Activated CD8-positive, alpha-beta memory T cell treated with anti-CD3 and anti-CD28 coated beads, Interleukin-2, amount 50 U/mL, for 1 hour (primary cell): ENCODE measurements around the gene ARMC3.
A peak's percentile ranks its signal among the peaks of the same experiment; 100 is the strongest.
"Not testable (repeated sequence)": the region's sequence is repeated elsewhere in the genome, so short reads cannot be mapped to it uniquely, and the experiment has no call there.

Experiments
- DNase-seq: peaks from one replicate; pipeline ENCODE4 v3.0.0-alpha.2; 2020; ENCODE audit errors: extremely low read depth

Gene ARMC3

GRCh38 chr10:23047201-23048050 lies 119.6 kb downstream of the ARMC3 start:
- DNase-seq, result no peak

- no peak for DNase-seq
Measured at GRCh38 chr10:23048191-23048590, 120.3 kb downstream of the ARMC3 start.

GRCh38 chr10:23051278-23051677 lies 123.4 kb downstream of the ARMC3 start:
- DNase-seq, result no peak

GRCh38 chr10:23051855-23052331 lies 124.0 kb downstream of the ARMC3 start:
- no peak for DNase-seq

- no peak for DNase-seq
Measured at GRCh38 chr10:23053036-23053435, 125.2 kb downstream of the ARMC3 start.

GRCh38 chr10:23055424-23056185 lies 127.8 kb downstream of the ARMC3 start:
- DNase-seq, result no peak

- DNase-seq, result no peak
Measured at GRCh38 chr10:23056186-23056579, 128.3 kb downstream of the ARMC3 start.

GRCh38 chr10:23058366-23058765 lies 130.5 kb downstream of the ARMC3 start:
- DNase-seq, result no peak

- no peak for DNase-seq
Measured at GRCh38 chr10:23060918-23061317, 133.1 kb downstream of the ARMC3 start.

- DNase-seq, result no peak
Measured at GRCh38 chr10:23063045-23063972, 135.5 kb downstream of the ARMC3 start.

- DNase-seq, result no peak
Measured at GRCh38 chr10:23063973-23064812, 136.3 kb downstream of the ARMC3 start.

- DNase-seq, result not testable (repeated sequence)
Measured at GRCh38 chr10:23064813-23065114, 136.9 kb downstream of the ARMC3 start.

GRCh38 chr10:23065181-23065948 lies 137.5 kb downstream of the ARMC3 start:
- DNase-seq, result no peak

GRCh38 chr10:23067337-23067736 lies 139.5 kb downstream of the ARMC3 start:
- DNase-seq, result no peak

- peak; percentile 4 for DNase-seq
Measured at GRCh38 chr10:23067939-23068775, 140.3 kb downstream of the ARMC3 start.

GRCh38 chr10:23069019-23069815 lies 141.4 kb downstream of the ARMC3 start:
- DNase-seq, result no peak

- DNase-seq, result not testable (repeated sequence)
Measured at GRCh38 chr10:23070092-23070912, 142.4 kb downstream of the ARMC3 start.

GRCh38 chr10:23070913-23071218 lies 143.0 kb downstream of the ARMC3 start:
- no peak for DNase-seq
